Middle frontal gyrus (tissue), 1 donor: ENCODE measurements around the gene ZSCAN4.

Experiments used
- DNase-seq: peaks from one replicate; pipeline ENCODE4 v3.0.0-alpha.2; 2015; ENCODE audit warnings: low spot score; ENCODE audit errors: extremely low spot score

Gene ZSCAN4

GRCh38 chr19:57675881-57676280, 7.1 kb downstream of the ZSCAN4 start:
- DNase-seq, result no peak

DNA sequence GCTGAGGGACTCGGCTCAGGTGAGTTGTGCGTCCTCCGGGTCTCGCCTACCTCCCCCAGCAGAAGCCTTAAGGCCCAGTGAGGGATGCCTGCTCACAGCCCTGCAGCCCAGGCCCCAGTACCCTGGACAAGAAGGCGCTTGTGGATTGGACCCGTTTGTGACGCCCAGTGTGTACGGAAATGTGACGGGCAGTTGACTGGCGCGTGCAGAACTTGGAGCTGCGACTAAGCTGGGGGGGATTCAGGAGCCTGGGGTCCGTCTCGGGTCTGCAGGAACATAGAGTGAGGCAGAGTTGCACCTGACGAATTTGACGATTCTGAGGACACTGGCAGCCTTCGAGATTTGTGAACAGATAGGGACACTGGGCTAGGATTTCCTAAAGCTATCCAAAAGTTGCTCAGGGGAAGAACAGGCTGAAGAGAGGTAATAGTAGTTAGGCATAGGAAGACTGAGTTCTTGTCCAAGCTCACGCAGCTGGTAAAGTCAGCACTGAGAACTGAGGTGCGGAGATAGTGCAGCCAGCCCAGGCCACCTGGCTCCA, 13.6 kb downstream of the ZSCAN4 start:
- DNase-seq, result no peak

DNA sequence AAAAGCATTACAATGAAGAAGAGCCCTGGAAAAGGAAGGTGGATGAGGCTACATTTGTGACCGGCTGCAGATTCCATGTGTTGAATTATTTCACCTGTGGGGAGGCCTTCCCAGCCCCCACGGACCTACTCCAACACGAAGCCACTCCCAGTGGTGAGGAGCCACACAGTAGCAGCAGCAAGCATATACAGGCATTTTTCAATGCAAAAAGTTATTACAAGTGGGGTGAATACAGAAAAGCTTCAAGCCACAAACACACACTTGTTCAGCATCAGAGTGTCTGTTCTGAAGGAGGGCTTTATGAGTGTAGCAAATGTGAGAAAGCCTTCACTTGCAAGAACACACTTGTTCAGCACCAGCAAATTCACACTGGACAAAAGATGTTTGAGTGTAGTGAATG, 18.0 kb downstream of the ZSCAN4 start:
- no peak for DNase-seq

DNA sequence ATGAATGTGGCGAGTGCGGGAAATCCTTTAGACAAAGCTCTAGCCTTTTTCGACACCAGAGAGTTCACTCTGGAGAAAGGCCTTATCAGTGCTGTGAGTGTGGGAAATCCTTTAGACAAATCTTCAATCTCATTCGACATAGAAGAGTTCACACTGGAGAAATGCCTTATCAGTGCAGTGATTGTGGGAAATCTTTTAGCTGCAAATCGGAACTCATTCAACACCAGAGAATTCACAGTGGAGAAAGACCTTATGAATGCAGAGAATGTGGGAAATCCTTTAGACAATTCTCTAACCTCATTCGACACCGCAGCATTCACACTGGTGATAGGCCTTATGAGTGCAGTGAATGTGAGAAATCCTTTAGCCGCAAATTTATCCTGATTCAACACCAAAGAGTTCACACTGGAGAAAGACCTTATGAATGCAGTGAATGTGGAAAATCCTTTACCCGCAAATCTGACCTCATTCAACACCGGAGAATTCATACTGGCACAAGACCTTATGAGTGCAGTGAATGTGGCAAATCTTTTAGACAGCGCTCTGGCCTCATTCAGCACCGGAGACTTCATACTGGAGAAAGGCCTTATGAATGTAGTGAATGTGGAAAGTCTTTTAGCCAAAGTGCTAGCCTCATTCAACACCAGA, 18.8 kb downstream of the ZSCAN4 start:
- DNase-seq, result no peak

DNA sequence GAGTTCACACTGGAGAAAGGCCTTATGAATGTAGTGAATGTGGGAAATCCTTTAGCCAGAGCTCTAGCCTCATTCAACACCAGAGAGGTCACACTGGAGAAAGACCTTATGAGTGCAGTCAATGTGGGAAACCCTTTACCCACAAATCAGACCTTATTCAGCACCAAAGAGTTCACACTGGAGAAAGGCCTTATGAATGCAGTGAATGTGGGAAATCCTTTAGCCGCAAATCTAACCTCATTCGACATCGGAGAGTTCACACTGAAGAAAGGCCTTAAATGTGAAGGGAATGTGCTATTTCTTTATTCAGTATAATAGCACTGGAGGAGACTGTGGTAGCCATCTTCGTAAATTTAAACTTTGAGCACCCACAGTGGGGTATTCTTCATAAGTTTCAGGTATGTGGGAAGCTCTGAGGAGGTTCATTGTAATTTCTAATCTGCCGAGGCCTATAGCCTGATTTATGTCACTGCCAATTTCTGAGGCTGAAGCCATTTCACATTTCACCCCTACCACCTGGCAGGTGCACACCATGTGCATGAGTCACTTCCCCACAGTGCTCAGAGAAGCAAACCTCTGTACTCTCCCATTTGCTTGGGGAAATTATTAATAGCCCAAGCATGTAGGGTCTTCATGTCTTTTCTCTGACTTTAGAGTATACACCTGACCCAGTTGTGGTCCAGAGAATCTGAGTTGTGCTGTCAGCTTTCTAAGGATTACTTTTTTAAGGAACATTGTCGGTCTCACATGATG, 19.5 kb downstream of the ZSCAN4 start:
- no peak for DNase-seq

DNA sequence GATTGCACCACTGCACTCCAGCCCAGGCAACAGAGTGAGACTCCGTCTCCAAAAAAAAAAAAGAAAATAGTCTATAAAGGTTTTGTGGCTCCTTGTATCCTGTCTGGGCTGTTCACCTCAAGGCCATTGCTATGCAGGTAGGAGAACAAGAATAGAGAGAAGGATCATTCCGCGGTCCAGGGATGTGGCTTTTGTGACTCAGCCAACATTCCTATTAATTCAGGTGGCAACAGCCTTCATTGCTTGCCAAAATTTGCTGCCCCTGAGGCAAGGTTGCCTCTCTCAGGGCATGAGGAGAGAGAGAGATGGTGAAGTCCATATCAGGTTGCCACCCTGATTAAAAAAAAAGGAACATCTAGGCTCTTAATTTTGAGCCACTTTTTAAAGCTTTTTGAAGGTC, 21.0 kb downstream of the ZSCAN4 start:
- no peak for DNase-seq

- DNase-seq, result no peak
Observed at GRCh38 chr19:57701625-57702024, 32.9 kb downstream of the ZSCAN4 start.

- no peak for DNase-seq
Observed at GRCh38 chr19:57706346-57706745, 37.6 kb downstream of the ZSCAN4 start.

- DNase-seq, result peak; percentile 59
Observed at GRCh38 chr19:57708641-57709361, 40.1 kb downstream of the ZSCAN4 start, which contains the start of gene ZNF154. TSS of gene ZNF154 (minus strand) at chr19:57709204. CDS start at chr19:57708971, 233 bp downstream.

GRCh38 chr19:57709616-57710015, 40.9 kb downstream of the ZSCAN4 start:
- no peak for DNase-seq

DNA sequence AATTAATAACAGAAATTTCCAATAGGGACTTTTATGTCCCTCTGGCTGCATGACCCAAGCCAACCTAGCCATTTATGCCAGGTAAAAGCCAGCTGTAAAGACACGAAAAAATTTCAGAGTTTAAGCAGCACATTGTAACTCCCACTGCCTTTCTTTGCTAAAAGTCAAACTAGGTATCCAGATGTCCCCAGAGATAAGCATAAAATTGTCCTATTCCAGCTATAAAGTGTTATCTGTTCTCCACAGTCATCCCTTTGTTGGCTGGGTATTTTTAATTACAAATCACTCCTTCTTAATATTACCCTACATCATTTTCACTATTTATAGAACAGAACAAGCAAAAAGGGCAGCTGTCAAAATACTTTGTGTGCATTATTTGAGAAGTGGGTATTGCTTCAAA, 43.5 kb downstream of the ZSCAN4 start:
- DNase-seq, result no peak

DNA sequence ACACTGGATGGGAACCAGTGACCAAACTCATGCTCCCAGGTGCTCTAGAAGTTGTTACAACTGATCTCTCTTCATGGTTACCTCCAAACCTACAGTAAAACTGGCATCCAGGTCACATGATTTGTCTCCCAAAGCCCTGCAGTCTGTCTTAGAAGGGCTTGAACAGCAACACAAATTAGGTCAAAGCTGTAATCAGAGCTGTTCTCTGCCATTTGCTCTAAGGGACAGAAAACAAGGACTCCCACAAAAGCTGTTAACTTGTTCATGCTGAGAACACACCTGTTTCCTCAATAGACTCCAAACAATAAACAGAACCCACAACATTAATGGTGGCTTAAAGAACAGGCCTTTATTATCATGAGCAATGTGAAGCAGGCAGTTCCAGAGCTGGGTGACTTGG, 50.7 kb downstream of the ZSCAN4 start:
- no peak for DNase-seq

DNA sequence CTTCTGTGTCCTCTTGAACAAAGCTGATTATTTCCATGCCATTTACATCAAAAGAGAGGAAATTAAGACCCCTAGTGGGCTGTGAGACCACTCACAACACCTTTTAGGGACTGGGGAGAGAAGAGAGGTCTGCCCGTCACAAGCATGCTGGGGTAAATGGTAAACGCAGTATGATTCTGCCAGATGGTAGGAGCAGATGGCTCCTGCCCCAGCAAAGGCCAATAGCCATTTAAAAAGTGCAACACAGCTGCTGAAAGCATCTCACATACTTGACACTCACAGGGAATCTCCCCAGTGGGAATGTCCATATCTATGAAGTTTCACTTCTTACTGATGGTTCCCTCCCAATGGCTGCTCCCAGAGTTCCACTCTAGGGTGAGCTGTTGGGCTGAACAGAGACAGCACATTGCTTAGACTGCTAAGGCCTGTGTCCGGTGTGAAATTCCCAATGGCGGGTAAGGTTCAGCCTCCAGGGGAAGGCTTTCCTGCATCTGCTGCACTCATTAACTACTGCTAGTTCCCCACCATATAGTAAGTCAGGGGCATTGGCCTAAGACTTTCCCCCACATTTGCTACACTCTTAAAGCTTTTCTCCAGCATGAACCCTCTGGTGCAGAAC, 51.3 kb downstream of the ZSCAN4 start:
- no peak for DNase-seq

DNA sequence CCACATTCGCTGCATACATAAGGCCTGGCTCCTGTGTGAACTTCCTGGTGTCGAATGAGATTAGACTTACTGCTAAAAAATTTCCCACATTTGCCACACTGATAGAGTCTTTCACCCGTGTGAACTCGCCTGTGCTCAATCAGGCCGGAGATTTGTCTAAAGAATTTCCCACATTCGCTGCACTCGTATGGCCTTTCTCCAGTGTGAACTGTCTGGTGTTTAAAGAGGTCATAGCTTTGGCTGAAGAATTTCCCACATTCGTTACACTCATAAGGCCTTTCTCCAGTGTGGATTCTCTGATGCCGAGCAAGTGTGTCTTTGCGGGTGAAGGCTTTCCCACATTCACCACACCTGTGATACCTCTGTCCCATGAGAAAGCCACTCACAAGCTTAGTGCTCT, 52.1 kb downstream of the ZSCAN4 start:
- DNase-seq, result no peak
